SK-N-SH (cell line): ENCODE measurements around the gene MICAL2. TPM values are rescaled to one million over a fixed set of nuclear protein-coding genes. Genes with fewer than 3 reads are reported as not detected.

Experiments used
- CTCF ChIA-PET: fragments of 300-600, 350-600 bp; formaldehyde crosslinking; extraction: SDS; loops from one replicate; lab custom pipeline; 2021; lab: Yijun Ruan, JAX
- POLR2A ChIA-PET: fragments of 350-600 bp; sonication (Branson Sonifier 250); formaldehyde crosslinking; extraction: SDS; loops from one replicate; lab custom pipeline; 2020; ENCODE audit warnings: antibody characterized with exemption, inconsistent platforms; lab: Yijun Ruan, JAX
- DNase-seq: peaks from one replicate; pipeline ENCODE4 v3.0.0; 2012
- H2AFZ ChIP-seq: fragments of 200-600 bp; sonication (generic); 2 replicates; pipeline ENCODE4 v1.8.1; 2016; ENCODE audit warnings: antibody characterized with exemption, mild to moderate bottlenecking, low read depth
- H3F3A ChIP-seq: fragments of 200-600 bp; sonication (generic); replicated peaks from 2 replicates; pipeline ENCODE3; 2016; ENCODE audit warnings: antibody characterized with exemption, mild to moderate bottlenecking; ENCODE audit not compliant: insufficient read depth
- H3K27ac ChIP-seq, 2 experiments: fragments of 200-500 bp in 1 of 2; fragments of 200-600 bp in 1 of 2; sonication (Bioruptor generic) in 1 of 2; sonication (generic), shearing (Covaris generic) in 1 of 2; 2 replicates each; pipeline versions ENCODE4 v1.5.1 to v1.6.1; 2014 to 2016; ENCODE audit warnings: low read depth in 2 of 2, inconsistent platforms in 1 of 2, low read length in 1 of 2, mild to moderate bottlenecking in 1 of 2, mixed read lengths in 1 of 2
- H3K27me3 ChIP-seq: fragments of 200-600 bp; sonication (generic), shearing (Covaris generic); 2 replicates; pipeline ENCODE4 v1.6.1; 2016; ENCODE audit warnings: mixed run types; ENCODE audit not compliant: insufficient read depth
- H3K36me3 ChIP-seq, 2 experiments: fragments of 200-500 bp in 1 of 2; fragments of 200-600 bp in 1 of 2; sonication (Bioruptor generic) in 1 of 2; sonication (generic) in 1 of 2; replicated peaks in 1 of 2; 2 replicates each; pipeline versions ENCODE3 to v1.5.1; 2014 to 2016; ENCODE audit warnings: low read length in 1 of 2, mild to moderate bottlenecking in 1 of 2; ENCODE audit not compliant: insufficient read depth in 2 of 2, control insufficient read depth in 1 of 2
- H3K4me1 ChIP-seq, 2 experiments: fragments of 200-500 bp in 1 of 2; fragments of 200-600 bp in 1 of 2; sonication (Bioruptor generic) in 1 of 2; sonication (generic), shearing (Covaris generic) in 1 of 2; 2 replicates each; pipeline versions ENCODE4 v1.5.1 to v1.6.1; 2014 to 2016; ENCODE audit warnings: low read depth in 1 of 2, low read length in 1 of 2, mixed run types in 1 of 2; ENCODE audit not compliant: insufficient read depth in 2 of 2, control insufficient read depth in 1 of 2
- H3K4me2 ChIP-seq: fragments of 200-600 bp; sonication (generic), shearing (Covaris generic); 2 replicates; pipeline ENCODE4 v1.6.1; 2017; ENCODE audit warnings: mixed run types
- H3K4me3 ChIP-seq, 2 experiments: fragments of 200-500 bp in 1 of 2; fragments of 200-600 bp in 1 of 2; sonication (Bioruptor generic) in 1 of 2; sonication (generic), shearing (Covaris generic) in 1 of 2; 2 replicates each; pipeline versions ENCODE4 v1.5.1 to v1.8.1; 2014 to 2016; ENCODE audit warnings: low read depth in 2 of 2, inconsistent platforms in 1 of 2, low read length in 1 of 2, mild to moderate bottlenecking in 1 of 2, mixed read lengths in 1 of 2, moderate library complexity in 1 of 2
- H3K79me2 ChIP-seq: fragments of 200-600 bp; sonication (generic); 2 replicates; pipeline ENCODE4 v1.8.1; 2017; ENCODE audit warnings: mild to moderate bottlenecking; ENCODE audit not compliant: insufficient read depth
- H3K9ac ChIP-seq: fragments of 200-600 bp; sonication (generic); 2 replicates; pipeline ENCODE4 v1.6.1; 2017; ENCODE audit warnings: mixed run types
- H3K9me2 ChIP-seq: fragments of 200-600 bp; sonication (generic); 2 replicates; pipeline ENCODE4 v1.6.1; 2017; ENCODE audit warnings: mixed run types
- H3K9me3 ChIP-seq: fragments of 200-600 bp; sonication (generic); 2 replicates; pipeline ENCODE4 v1.6.1; 2017; ENCODE audit warnings: mixed run types, mild to moderate bottlenecking, moderate library complexity
- H4K20me1 ChIP-seq: fragments of 200-600 bp; sonication (generic); 2 replicates; pipeline ENCODE4 v1.6.1; 2017; ENCODE audit warnings: mild to moderate bottlenecking, mixed run types; ENCODE audit not compliant: insufficient read depth
- ELF1 ChIP-seq: IDR thresholded peaks from 2 replicates; pipeline ENCODE4 v1.4.0; 2012
- EP300 ChIP-seq, 2 experiments: IDR thresholded peaks; 2 replicates each; pipeline versions ENCODE4 v1.4.0 to v1.6.1; 2012; ENCODE audit warnings: borderline replicate concordance in 1 of 2, low read depth in 1 of 2, low read length in 1 of 2
- EZH2phosphoT487 ChIP-seq: fragments of 200-600 bp; sonication (generic); IDR thresholded peaks from 2 replicates; pipeline ENCODE4 v1.6.1; 2017; ENCODE audit warnings: low read depth, mixed run types, mild to moderate bottlenecking, antibody characterized with exemption, moderate library complexity, borderline replicate concordance
- FOXM1 ChIP-seq: IDR thresholded peaks from 2 replicates; pipeline ENCODE4 v1.4.0; 2012; ENCODE audit warnings: low read depth, mild to moderate bottlenecking
- JUND ChIP-seq: IDR thresholded peaks from 2 replicates; pipeline ENCODE4 v1.4.0; 2012
- MEF2A ChIP-seq: IDR thresholded peaks from 2 replicates; pipeline ENCODE4 v1.4.0; 2012; ENCODE audit warnings: low read depth, borderline replicate concordance
- NFIC ChIP-seq: IDR thresholded peaks from 2 replicates; pipeline ENCODE4 v1.4.0; 2012; ENCODE audit warnings: borderline replicate concordance
- NRF1 ChIP-seq: IDR thresholded peaks from 2 replicates; pipeline ENCODE4 v1.6.1; 2012; ENCODE audit warnings: low read depth, mild to moderate bottlenecking, low read length
- POLR2AphosphoS5 ChIP-seq: IDR thresholded peaks from 2 replicates; pipeline ENCODE4 v1.6.1; 2012; ENCODE audit warnings: low read depth, low read length
- RAD21 ChIP-seq: IDR thresholded peaks from 2 replicates; pipeline ENCODE4 v1.6.1; 2012; ENCODE audit warnings: mild to moderate bottlenecking, low read length
- RCOR1 ChIP-seq: fragments of 150-350 bp; IDR thresholded peaks from 2 replicates; pipeline ENCODE4 v1.6.1; 2017; ENCODE audit warnings: antibody characterized with exemption, low read length
- RFX5 ChIP-seq: IDR thresholded peaks from 2 replicates; pipeline ENCODE4 v1.6.1; 2012; ENCODE audit warnings: mild to moderate bottlenecking, improper control_type of control experiment, low read length
- RXRA ChIP-seq: IDR thresholded peaks from 2 replicates; pipeline ENCODE4 v1.4.0; 2012; ENCODE audit warnings: low read depth, mild to moderate bottlenecking, borderline replicate concordance
- SIN3A ChIP-seq: IDR thresholded peaks from 2 replicates; pipeline ENCODE4 v1.6.1; 2012; ENCODE audit warnings: low read depth, mild to moderate bottlenecking, low read length, moderate library complexity, borderline replicate concordance
- SMC3 ChIP-seq: IDR thresholded peaks from 2 replicates; pipeline ENCODE4 v1.6.1; 2012; ENCODE audit warnings: low read depth, low read length, improper control_type of control experiment
- TCF12 ChIP-seq: IDR thresholded peaks from 2 replicates; pipeline ENCODE4 v1.4.0; 2012
- WGBS: methylation state at CpG from one replicate; pipeline ENCODE4 v1.1.6; 2017; ENCODE audit warnings: low lambda C conversion rate; 5-methylcytosine and 5-hydroxymethylcytosine counted together
- polyA plus RNA-seq, 3 experiments: library from polyadenylated mRNA; depleted of rRNA; stranded (reverse); fragments of >200 nt; gene quantifications; 2 replicates each; pipeline ENCODE4 v1.2.3, GENCODE V29; 2012
- TF ChIP-seq, protein P1 (sequence below): fragments of 150-350 bp; IDR thresholded peaks from 2 replicates; pipeline ENCODE4 v1.6.1; 2016; ENCODE audit warnings: mild to moderate bottlenecking, low read depth, low read length
- TF ChIP-seq, protein P2 (sequence below): fragments of 150-350 bp; IDR thresholded peaks from 2 replicates; pipeline ENCODE4 v1.6.1; 2017; ENCODE audit warnings: antibody characterized with exemption, low read length, low read depth, borderline replicate concordance
- TF ChIP-seq, protein P3 (sequence below): IDR thresholded peaks from 2 replicates; pipeline ENCODE4; 2012
- TF ChIP-seq, protein P4 (sequence below): IDR thresholded peaks from 2 replicates; pipeline ENCODE4 v1.6.1; 2012; ENCODE audit warnings: mild to moderate bottlenecking, low read depth, low read length, moderate library complexity

MICAL2 gene
- polyA plus RNA-seq, 1 of the 3 experiments (the other 2 are of a cell fraction), result 54.6 TPM

DNA sequence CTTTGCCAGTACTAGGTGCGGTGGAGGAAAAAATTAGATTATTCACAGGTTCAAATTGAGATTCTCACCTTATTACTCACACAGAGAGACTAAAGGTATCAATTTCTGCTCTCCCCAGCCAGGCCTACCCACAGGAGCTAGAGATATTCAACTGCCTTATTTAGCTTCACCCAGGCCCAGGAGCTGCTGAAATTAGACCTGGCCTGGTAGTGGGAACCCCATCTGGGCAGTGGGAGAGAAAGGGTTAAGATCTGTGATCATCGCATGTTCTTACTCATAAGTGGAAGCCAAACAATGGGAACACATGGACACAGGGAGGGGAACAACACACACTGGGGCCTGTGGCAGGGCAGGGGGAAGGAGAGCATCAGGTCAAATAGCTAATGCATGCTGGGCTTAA is 20.9 kb upstream of the MICAL2 start:
- POLR2A ChIA-PET, result no interaction called here
- Histone ChIP-seq H3K27me3 (no peaks in the 10 kb centered on the region), H3K79me2 (peaks cover 22% of the 10 kb centered on the region; the same call in 1 of the 2 replicates), H3K4me3 (no peak overlapping the region), H3K9me2 (no peaks in the 10 kb centered on the region), H3K4me1 (peaks cover 6 to 52% of the 10 kb centered on the region in 2 experiments; a peak in 3 of 4 replicates), H4K20me1 (no peaks in the 10 kb centered on the region), H3K36me3 (no peaks in the 10 kb centered on the region), H2AFZ (no peak overlapping the region), H3F3A (peaks cover 89% of the 10 kb centered on the region), H3K9me3 (no peaks in the 10 kb centered on the region)
- CTCF ChIA-PET, result interaction anchor here (1.0 to 2.9 kb wide), 4 partner anchors 34 to 193 kb away, joined by 3 to 10 read pairs (median 3); no protein-coding TSS in a partner anchor
- no peak for DNase-seq
- WGBS, result 42% methylated on average over 2 of the region's 2 CpGs
- TF ChIP-seq JUND, result no peak
- no peak for TF ChIP-seq TCF12
- no peak for TF ChIP-seq RXRA
- no peak for TF ChIP-seq RAD21
- TF ChIP-seq, protein P1, sequence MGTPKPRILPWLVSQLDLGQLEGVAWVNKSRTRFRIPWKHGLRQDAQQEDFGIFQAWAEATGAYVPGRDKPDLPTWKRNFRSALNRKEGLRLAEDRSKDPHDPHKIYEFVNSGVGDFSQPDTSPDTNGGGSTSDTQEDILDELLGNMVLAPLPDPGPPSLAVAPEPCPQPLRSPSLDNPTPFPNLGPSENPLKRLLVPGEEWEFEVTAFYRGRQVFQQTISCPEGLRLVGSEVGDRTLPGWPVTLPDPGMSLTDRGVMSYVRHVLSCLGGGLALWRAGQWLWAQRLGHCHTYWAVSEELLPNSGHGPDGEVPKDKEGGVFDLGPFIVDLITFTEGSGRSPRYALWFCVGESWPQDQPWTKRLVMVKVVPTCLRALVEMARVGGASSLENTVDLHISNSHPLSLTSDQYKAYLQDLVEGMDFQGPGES, result no peak
- TF ChIP-seq ELF1, result no peak
- no peak for TF ChIP-seq EZH2phosphoT487
- no peak for TF ChIP-seq RFX5
- TF ChIP-seq, protein P2, sequence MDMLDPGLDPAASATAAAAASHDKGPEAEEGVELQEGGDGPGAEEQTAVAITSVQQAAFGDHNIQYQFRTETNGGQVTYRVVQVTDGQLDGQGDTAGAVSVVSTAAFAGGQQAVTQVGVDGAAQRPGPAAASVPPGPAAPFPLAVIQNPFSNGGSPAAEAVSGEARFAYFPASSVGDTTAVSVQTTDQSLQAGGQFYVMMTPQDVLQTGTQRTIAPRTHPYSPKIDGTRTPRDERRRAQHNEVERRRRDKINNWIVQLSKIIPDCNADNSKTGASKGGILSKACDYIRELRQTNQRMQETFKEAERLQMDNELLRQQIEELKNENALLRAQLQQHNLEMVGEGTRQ, result no peak
- TF ChIP-seq SIN3A, result no peak
- TF ChIP-seq SMC3, result no peak
- no peak for TF ChIP-seq FOXM1
- no peak for TF ChIP-seq EP300 (IDR thresholded peaks at IDR 0.05; ENCODE audit: borderline replicate concordance in 1 of 2, low read depth in 1 of 2, low read length in 1 of 2)
- no peak for TF ChIP-seq RCOR1
- TF ChIP-seq POLR2AphosphoS5, result no peak
- no peak for TF ChIP-seq NFIC
- TF ChIP-seq, protein P3, sequence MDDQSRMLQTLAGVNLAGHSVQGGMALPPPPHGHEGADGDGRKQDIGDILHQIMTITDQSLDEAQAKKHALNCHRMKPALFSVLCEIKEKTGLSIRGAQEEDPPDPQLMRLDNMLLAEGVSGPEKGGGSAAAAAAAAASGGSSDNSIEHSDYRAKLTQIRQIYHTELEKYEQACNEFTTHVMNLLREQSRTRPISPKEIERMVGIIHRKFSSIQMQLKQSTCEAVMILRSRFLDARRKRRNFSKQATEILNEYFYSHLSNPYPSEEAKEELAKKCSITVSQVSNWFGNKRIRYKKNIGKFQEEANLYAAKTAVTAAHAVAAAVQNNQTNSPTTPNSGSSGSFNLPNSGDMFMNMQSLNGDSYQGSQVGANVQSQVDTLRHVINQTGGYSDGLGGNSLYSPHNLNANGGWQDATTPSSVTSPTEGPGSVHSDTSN, result no peak
- TF ChIP-seq, protein P4, sequence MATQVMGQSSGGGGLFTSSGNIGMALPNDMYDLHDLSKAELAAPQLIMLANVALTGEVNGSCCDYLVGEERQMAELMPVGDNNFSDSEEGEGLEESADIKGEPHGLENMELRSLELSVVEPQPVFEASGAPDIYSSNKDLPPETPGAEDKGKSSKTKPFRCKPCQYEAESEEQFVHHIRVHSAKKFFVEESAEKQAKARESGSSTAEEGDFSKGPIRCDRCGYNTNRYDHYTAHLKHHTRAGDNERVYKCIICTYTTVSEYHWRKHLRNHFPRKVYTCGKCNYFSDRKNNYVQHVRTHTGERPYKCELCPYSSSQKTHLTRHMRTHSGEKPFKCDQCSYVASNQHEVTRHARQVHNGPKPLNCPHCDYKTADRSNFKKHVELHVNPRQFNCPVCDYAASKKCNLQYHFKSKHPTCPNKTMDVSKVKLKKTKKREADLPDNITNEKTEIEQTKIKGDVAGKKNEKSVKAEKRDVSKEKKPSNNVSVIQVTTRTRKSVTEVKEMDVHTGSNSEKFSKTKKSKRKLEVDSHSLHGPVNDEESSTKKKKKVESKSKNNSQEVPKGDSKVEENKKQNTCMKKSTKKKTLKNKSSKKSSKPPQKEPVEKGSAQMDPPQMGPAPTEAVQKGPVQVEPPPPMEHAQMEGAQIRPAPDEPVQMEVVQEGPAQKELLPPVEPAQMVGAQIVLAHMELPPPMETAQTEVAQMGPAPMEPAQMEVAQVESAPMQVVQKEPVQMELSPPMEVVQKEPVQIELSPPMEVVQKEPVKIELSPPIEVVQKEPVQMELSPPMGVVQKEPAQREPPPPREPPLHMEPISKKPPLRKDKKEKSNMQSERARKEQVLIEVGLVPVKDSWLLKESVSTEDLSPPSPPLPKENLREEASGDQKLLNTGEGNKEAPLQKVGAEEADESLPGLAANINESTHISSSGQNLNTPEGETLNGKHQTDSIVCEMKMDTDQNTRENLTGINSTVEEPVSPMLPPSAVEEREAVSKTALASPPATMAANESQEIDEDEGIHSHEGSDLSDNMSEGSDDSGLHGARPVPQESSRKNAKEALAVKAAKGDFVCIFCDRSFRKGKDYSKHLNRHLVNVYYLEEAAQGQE, result no peak
- TF ChIP-seq NRF1, result no peak
- TF ChIP-seq MEF2A, result no peak
- TF ChIP-seq, all 33 proteins: peak for 0
- Histone ChIP-seq H3K9ac (peak overlapping the region; percentile 100), H3K27ac (peak overlapping the region; percentile 35 to 100; a peak in 3 of 4 replicates), H3K4me2 (peak overlapping the region; percentile 92)
